IPS-20b (cell line): Measurements from ENCODE around the gene TEX22.

Source experiments
- H3K27ac ChIP-seq: one replicate; pipeline ENCODE4 v1.5.1; 2013; ENCODE audit warnings: low read length
- H3K27me3 ChIP-seq: 2 replicates; pipeline ENCODE4 v1.6.1; 2013; ENCODE audit warnings: mild to moderate bottlenecking, low read length, inconsistent platforms; ENCODE audit not compliant: insufficient read depth
- H3K36me3 ChIP-seq: 2 replicates; pipeline ENCODE4 v1.6.1; 2013; ENCODE audit warnings: low read depth, mild to moderate bottlenecking, inconsistent platforms, low read length, moderate library complexity; ENCODE audit not compliant: insufficient read depth
- H3K4me1 ChIP-seq: 2 replicates; pipeline ENCODE4 v1.6.1; 2013; ENCODE audit warnings: mild to moderate bottlenecking, control low read depth, inconsistent platforms, low read length, moderate library complexity; ENCODE audit not compliant: insufficient read depth
- H3K4me3 ChIP-seq: 2 replicates; pipeline ENCODE4 v1.5.1; 2013; ENCODE audit warnings: mild to moderate bottlenecking, low read length, inconsistent platforms
- H3K9ac ChIP-seq: 2 replicates; pipeline ENCODE4 v1.6.1; 2013; ENCODE audit warnings: low read depth, mild to moderate bottlenecking, inconsistent platforms, low read length, moderate library complexity
- H3K9me3 ChIP-seq: 2 replicates; pipeline ENCODE4 v1.6.1; 2013; ENCODE audit warnings: mild to moderate bottlenecking, low read depth, low read length, inconsistent platforms; ENCODE audit not compliant: insufficient read depth

TEX22 gene

GRCh38 chr14:105430565-105430964, 32.2 kb downstream of the TEX22 start:
- no peaks in the 10 kb centered on the region for H3K27me3 ChIP-seq
- H3K9me3 ChIP-seq = no peaks in the 10 kb centered on the region
- H3K36me3 ChIP-seq = peaks cover 50% of the 10 kb centered on the region
- no peak overlapping the region for H3K4me3 ChIP-seq
- no peak overlapping the region for H3K27ac ChIP-seq
- H3K4me1 ChIP-seq = peaks cover 3% of the 10 kb centered on the region; the same call in 1 of the 2 replicates
- H3K9ac ChIP-seq = no peak overlapping the region

GRCh38 chr14:105431256-105431655, 32.9 kb downstream of the TEX22 start:
- Histone ChIP-seq H3K4me1 (peaks cover 3% of the 10 kb centered on the region; the same call in 1 of the 2 replicates), H3K9me3 (no peaks in the 10 kb centered on the region), H3K4me3 (no peak overlapping the region), H3K9ac (no peak overlapping the region), H3K36me3 (peaks cover 49% of the 10 kb centered on the region), H3K27ac (no peak overlapping the region), H3K27me3 (no peaks in the 10 kb centered on the region)

- Histone ChIP-seq H3K36me3 (peaks cover 38% of the 10 kb centered on the region), H3K4me1 (peaks cover 3% of the 10 kb centered on the region; the same call in 1 of the 2 replicates), H3K27ac (no peak overlapping the region), H3K4me3 (no peak overlapping the region), H3K27me3 (no peaks in the 10 kb centered on the region), H3K9ac (0 out of 2 replicates have a peak overlapping the region, but pooled peaks have one; percentile 7), H3K9me3 (no peaks in the 10 kb centered on the region)
These were observed 34.3 kb downstream of the TEX22 start for GRCh38 chr14:105432657-105433056.

- no peak overlapping the region for H3K9ac ChIP-seq
- no peaks in the 10 kb centered on the region for H3K9me3 ChIP-seq
- no peak overlapping the region for H3K4me3 ChIP-seq
- H3K27me3 ChIP-seq = no peaks in the 10 kb centered on the region
- peaks cover 33% of the 10 kb centered on the region for H3K36me3 ChIP-seq
- H3K4me1 ChIP-seq = peaks cover 3% of the 10 kb centered on the region; the same call in 1 of the 2 replicates
- H3K27ac ChIP-seq = no peak overlapping the region
These were observed 34.8 kb downstream of the TEX22 start for GRCh38 chr14:105433161-105433605.

- no peak overlapping the region for H3K27ac ChIP-seq
- H3K27me3 ChIP-seq = no peaks in the 10 kb centered on the region
- H3K4me1 ChIP-seq = peaks cover 3% of the 10 kb centered on the region; the same call in 1 of the 2 replicates
- peaks cover 25% of the 10 kb centered on the region for H3K36me3 ChIP-seq
- no peaks in the 10 kb centered on the region for H3K9me3 ChIP-seq
- no peak overlapping the region for H3K4me3 ChIP-seq
- H3K9ac ChIP-seq = no peak overlapping the region
These were observed 38.1 kb downstream of the TEX22 start for GRCh38 chr14:105436402-105436801.

- H3K4me3 ChIP-seq = no peak overlapping the region
- H3K9me3 ChIP-seq = no peaks in the 10 kb centered on the region
- peaks cover 3% of the 10 kb centered on the region; the same call in 1 of the 2 replicates for H3K4me1 ChIP-seq
- H3K36me3 ChIP-seq = peaks cover 30% of the 10 kb centered on the region
- no peak overlapping the region for H3K27ac ChIP-seq
- H3K9ac ChIP-seq = no peak overlapping the region
- H3K27me3 ChIP-seq = no peaks in the 10 kb centered on the region
These were observed 38.8 kb downstream of the TEX22 start for GRCh38 chr14:105436891-105437722.

- Histone ChIP-seq H3K4me1 (no peaks in the 10 kb centered on the region), H3K4me3 (no peak overlapping the region), H3K9me3 (no peaks in the 10 kb centered on the region), H3K27me3 (no peaks in the 10 kb centered on the region), H3K27ac (no peak overlapping the region), H3K9ac (no peak overlapping the region), H3K36me3 (peaks cover 33% of the 10 kb centered on the region)
These were observed 39.6 kb downstream of the TEX22 start for GRCh38 chr14:105437723-105438500.

GRCh38 chr14:105439179-105439578, 40.8 kb downstream of the TEX22 start:
- Histone ChIP-seq H3K4me3 (no peak overlapping the region), H3K27ac (no peak overlapping the region), H3K36me3 (peaks cover 38% of the 10 kb centered on the region), H3K4me1 (no peaks in the 10 kb centered on the region), H3K9me3 (no peaks in the 10 kb centered on the region), H3K27me3 (no peaks in the 10 kb centered on the region), H3K9ac (no peak overlapping the region)

- Histone ChIP-seq H3K36me3 (peaks cover 38% of the 10 kb centered on the region), H3K9ac (no peak overlapping the region), H3K9me3 (no peaks in the 10 kb centered on the region), H3K4me3 (no peak overlapping the region), H3K27me3 (no peaks in the 10 kb centered on the region), H3K27ac (no peak overlapping the region), H3K4me1 (no peaks in the 10 kb centered on the region)
These were observed 41.6 kb downstream of the TEX22 start for GRCh38 chr14:105439710-105440553.

- no peaks in the 10 kb centered on the region for H3K27me3 ChIP-seq
- no peak overlapping the region for H3K27ac ChIP-seq
- H3K9me3 ChIP-seq = no peaks in the 10 kb centered on the region
- H3K4me1 ChIP-seq = no peaks in the 10 kb centered on the region
- no peak overlapping the region for H3K4me3 ChIP-seq
- H3K36me3 ChIP-seq = peaks cover 38% of the 10 kb centered on the region
- H3K9ac ChIP-seq = no peak overlapping the region
These were observed 42.2 kb downstream of the TEX22 start for GRCh38 chr14:105440554-105440900.

- Histone ChIP-seq H3K4me3 (no peak overlapping the region), H3K4me1 (no peaks in the 10 kb centered on the region), H3K27me3 (no peaks in the 10 kb centered on the region), H3K9ac (no peak overlapping the region), H3K36me3 (peaks cover 38% of the 10 kb centered on the region), H3K9me3 (no peaks in the 10 kb centered on the region), H3K27ac (no peak overlapping the region)
These were observed 42.7 kb downstream of the TEX22 start for GRCh38 chr14:105440992-105441391.
